IPS-NIHi11 (cell line): Measurements from ENCODE around the gene ZNF302.
"Not testable (repeated sequence)": the region's sequence is repeated elsewhere in the genome, so short reads cannot be mapped to it uniquely, and the experiment has no call there.

Source experiments
- DNase-seq: peaks from one replicate; pipeline ENCODE4 v3.0.0; 2012; ENCODE audit warnings: mixed read lengths, low spot score

Gene ZNF302

DNA sequence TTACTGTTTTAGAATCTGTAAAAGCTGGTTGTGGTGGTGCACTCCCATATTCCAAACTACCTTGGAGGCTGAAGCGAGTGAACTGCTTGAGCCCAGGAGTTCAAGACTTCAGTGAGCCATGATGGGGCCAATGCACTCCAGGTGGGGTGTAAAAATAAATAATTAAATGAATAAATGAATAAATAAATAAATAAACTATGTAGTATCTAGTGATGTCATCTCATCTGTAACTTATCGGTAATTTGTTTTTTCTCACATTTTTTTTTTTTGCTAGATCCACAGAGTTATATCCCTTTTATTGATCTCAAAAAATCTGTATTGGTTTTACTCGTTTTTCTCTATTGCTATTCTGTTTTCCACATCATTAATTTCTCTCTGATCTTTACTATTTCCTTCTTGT, 5.5 kb upstream of the ZNF302 start:
- no peak for DNase-seq

- DNase-seq = no peak
Measured at GRCh38 chr19:34673590-34673989, 3.9 kb upstream of the ZNF302 start.

- DNase-seq = no peak
Measured at GRCh38 chr19:34675250-34675649, 2.2 kb upstream of the ZNF302 start.

DNA sequence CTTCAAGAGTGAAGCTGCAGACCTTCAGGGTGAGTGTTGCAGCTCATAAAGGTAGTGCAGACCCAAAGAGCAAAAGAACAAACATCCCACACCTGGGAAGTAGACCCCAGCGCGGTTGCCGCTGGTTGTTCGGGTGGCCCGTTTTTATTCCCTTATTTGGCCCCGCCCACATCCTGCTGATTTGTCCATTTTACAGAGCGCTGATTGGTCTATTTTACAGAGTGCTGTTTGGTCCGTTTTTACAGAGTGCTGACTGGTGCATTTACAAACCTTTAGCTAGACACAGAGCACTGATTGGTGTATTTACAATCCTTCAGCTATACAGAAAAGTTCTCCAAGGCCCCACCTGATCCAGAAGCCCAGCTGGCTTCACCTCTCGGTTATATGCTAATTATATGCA, 1.6 kb upstream of the ZNF302 start:
- no peak for DNase-seq

GRCh38 chr19:34676697-34677385, 637 bp upstream of the ZNF302 start, which contains the start of gene SCGB2B2:
Gene SCGB2B2 (minus strand): TSS chr19:34677159. CDS start chr19:34594563, 82,596 bp downstream.
- peak; percentile 76 for DNase-seq

- no peak for DNase-seq
Measured at GRCh38 chr19:34678085-34678412, 571 bp downstream of the ZNF302 start.

DNA sequence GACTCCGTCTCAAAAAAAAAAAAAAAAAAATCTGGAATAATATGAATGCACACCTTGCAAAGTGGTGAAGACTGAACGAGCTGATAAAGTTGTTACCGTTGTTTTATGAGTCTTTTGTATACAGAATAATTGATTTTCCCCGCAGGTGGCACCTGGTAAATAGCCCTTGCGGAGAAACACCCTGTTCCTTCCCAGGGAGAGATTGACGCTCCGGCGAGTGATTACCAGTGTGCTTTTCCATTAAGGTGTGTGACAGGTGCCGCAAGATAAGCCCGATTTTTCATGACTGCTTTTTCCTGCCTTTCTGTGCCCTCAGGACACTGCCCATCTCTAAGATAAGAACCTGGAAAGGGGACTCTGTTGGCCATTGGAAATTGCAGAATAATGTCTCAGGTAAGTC, 943 bp downstream of the ZNF302 start:
- no peak for DNase-seq

DNA sequence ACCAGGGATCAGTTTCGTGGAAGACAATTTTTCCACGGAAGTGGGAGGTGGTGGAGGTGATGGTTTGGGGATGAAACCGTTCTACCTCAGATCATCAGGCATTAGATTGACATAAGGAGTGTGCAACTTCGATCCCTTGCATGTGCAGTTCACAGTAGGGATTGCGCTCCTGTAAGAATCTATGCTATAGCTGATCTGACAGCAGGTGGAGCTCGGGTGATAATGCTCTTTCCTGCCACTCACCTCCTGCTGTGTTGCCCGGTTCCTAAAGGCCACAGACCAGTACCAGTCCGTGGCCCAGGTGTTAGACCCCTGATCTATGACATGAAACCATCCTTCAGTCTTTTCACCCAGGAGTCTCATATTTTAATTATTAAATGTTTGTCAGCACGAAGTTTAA, 4.0 kb downstream of the ZNF302 start:
- DNase-seq = no peak

DNA sequence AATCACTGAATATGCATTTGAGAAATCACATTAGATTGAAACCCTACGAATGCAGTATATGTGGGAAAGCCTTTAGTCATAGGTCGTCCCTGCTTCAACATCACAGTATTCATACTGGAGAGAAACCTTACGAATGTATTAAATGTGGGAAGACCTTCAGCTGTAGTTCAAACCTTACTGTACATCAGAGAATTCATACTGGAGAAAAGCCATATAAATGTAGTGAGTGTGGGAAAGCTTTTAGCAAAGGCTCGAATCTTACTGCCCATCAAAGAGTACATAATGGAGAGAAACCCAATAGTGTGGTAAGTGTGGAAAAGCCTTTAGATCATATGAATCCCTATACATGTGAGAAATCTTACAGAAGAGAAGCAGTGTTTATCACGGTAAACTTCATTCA, 7.8 kb downstream of the ZNF302 start:
- DNase-seq = not testable (repeated sequence)

- DNase-seq = no peak
Measured at GRCh38 chr19:34686455-34686854, 9.0 kb downstream of the ZNF302 start.

GRCh38 chr19:34687348-34687747, 9.9 kb downstream of the ZNF302 start:
- DNase-seq = no peak

DNA sequence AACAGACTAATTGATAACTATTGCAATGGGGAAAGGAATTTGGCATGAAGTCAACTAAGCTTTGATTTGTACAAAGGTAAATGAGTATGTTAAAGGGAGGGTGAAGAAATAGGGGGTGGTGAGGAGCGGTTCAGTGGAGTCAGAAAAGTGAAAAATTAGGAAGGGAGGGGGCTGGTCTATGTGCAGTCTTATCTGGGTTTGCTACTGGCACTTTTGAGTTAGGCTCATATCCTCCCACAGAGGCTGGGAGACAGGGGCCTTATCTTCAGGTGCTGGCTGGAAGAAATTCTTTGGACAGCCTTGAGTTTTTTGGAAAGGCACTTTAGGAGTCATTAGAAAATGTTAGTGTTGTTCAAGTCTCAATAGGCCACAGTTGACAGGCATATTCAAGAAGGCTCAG, 11.1 kb downstream of the ZNF302 start:
- DNase-seq = no peak

DNA sequence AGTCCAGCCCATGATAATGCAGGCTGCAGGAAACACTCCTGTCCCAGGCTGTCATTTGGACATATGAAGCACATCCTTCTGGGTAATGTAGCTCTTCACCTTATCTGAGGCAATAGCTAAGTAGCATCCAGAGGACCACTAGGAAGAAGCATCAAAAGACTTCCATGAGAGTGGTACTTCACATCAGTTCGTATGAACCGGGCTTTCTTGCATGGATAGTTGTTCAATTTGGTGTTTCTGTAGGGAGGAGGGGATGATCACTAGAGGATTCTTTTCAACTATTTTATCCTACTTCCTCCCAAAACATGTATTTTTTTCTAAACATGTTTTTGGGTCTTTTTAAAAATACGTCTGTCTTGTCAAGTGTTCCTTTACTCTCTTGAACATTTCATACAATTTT, 12.9 kb downstream of the ZNF302 start:
- no peak for DNase-seq

GRCh38 chr19:34692549-34692948, 15.1 kb downstream of the ZNF302 start:
- no peak for DNase-seq

DNA sequence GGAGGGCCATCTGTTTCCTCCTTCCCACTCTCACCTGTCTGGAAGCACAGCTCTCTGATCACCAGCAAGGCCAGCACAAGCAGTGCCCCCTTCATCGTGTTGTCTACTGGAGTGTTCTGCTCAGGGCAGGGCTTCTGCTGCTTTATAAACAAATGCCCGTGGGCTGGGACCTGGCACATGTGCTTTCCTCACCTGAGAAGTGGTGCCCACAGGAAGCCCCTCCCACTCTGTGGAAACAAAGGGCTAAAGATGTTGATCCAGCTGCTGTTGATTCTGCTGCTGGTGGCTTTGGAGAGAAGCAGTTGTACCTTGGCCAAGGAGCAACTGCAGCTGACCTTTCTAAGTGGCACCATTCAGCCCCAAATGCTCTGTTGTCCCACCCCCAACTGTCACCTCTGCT, 30.2 kb downstream of the ZNF302 start:
- DNase-seq = no peak

- no peak for DNase-seq
Measured at GRCh38 chr19:34711890-34712289, 34.4 kb downstream of the ZNF302 start.

- peak; percentile 73 for DNase-seq
Measured at GRCh38 chr19:34712395-34713261, 35.1 kb downstream of the ZNF302 start.

- DNase-seq = no peak
Measured at GRCh38 chr19:34713262-34713637, 35.8 kb downstream of the ZNF302 start.

DNA sequence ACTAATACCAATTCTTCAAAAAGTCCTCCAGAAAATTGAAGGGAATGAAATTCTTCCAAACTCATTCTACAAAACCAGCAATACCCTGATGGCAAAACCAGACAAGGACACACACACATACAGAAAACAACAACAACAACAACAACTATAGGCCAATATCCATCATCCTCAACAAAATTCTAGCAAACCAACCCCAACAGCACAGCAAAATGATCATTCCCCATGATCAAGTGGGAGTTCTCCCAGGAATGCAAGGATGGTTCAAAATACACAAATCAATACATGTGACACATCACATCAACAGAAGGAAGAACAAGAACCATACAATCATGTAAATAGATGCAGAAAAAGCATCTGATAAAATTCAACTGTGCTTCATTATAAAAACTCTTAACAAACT, 37.9 kb downstream of the ZNF302 start:
- DNase-seq = no peak

DNA sequence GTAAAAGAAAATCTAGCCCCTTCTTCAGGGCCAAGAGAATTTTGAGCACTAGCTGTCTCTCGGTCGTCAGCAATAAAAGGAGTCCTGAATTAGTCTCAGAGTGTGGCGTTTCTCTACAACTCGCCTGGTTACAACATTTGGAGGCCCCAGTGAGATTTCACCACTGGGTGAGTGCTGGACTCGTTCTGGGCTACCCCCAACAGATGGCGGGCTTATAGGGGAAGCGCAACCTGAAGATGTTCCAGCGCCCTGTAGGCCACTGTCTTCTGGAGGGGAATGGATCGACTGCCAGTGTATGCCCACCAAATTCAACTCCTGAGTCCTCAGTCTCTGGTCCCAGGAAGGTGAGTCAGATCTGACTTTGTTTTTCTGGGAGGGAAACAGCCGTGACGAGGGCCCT, 44.9 kb downstream of the ZNF302 start:
- DNase-seq = no peak

GRCh38 chr19:34725400-34725799, 47.9 kb downstream of the ZNF302 start:
- DNase-seq = no peak

DNA sequence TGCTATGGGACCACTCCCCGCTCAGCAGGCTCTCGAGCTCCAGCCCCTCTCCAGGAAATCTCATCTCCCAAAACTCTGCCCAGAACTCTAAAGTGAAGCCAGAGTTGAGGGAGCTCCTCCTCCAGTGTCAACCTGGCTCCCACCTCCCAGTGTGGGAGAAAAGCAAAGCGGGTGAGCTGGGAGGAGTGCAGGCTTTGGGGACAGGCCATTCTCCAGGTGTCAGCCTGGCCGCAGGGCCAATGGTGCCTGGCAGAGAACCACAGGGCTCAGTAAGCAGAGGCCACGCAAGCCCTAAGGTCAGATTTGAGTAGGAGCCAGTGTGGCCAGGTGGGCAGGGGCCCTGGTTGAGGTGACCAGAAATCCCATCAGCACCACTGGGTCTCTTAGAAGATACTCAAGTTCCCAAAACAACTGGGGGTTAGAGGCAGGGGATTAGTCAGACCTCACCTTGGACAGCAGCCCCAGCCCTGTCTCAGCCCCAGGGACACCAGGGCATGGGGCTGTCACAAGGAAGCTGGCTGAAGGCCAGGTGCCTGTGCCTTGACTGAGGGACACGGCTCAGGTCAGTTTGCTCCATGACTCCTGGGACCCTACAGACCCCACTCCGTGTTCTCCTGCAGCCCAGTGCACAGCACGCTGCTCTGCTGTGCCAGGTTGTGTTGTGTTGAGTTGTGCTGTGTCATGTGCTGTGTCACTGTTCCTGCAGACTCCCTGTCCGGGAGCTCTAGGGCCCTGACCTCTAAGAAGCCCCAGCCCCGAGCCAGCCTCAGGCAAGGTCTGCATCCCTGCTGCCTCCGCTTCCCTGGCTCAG, 53.7 kb downstream of the ZNF302 start:
- no peak for DNase-seq

DNA sequence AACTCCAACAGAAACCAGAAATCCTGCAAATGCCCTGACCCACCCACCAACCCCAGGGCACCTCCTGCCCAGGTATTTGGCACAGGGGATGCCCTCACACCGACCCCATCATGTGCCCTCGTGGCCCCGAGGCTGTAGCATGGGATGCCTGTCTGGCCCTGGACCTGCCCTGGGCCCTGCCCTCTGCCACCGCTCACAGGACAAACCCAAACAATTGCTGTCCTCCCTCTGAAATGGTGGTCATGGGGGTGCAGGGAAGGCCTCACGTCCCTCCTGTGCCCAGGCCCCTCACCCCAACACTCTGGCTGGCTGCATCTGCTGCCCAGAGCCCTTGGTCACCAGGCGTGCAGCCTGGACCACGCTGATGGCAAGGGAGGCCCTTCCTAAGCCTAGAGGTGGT, 54.5 kb downstream of the ZNF302 start:
- DNase-seq = no peak
